GM19328 (cell line): ENCODE data around the gene ELFN1.

Experiments used
- ATAC-seq: cut with Tn5 transposase; IDR thresholded peaks from one replicate; pipeline ENCODE4 v1.9.1; 2021; ENCODE audit warnings: mild to moderate bottlenecking, moderate library complexity; ENCODE audit not compliant: unreplicated experiment

The ELFN1 gene

DNA sequence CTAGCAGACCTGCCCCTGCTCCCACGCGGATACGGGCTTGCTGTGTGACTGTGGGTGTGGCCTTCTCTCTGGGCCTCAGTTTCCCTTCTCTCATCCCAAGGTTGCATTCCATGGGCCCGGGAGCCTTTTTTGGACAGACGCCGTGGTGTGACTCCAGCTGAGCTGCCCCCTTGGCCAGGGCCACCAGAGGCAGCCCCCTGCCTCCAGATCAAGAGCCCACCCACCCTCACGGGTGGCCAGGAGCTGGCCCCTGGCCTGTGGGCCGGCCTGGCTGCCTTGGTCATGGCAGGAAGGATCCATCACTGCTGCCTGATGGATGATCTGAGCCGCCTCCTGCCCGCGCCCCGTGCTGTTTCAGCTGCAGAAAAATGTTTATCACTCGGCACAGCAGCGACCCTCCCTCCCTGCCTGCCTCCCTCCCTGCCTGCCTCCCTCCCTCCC, 27.8 kb upstream of the ELFN1 start:
- no peak for ATAC-seq

DNA sequence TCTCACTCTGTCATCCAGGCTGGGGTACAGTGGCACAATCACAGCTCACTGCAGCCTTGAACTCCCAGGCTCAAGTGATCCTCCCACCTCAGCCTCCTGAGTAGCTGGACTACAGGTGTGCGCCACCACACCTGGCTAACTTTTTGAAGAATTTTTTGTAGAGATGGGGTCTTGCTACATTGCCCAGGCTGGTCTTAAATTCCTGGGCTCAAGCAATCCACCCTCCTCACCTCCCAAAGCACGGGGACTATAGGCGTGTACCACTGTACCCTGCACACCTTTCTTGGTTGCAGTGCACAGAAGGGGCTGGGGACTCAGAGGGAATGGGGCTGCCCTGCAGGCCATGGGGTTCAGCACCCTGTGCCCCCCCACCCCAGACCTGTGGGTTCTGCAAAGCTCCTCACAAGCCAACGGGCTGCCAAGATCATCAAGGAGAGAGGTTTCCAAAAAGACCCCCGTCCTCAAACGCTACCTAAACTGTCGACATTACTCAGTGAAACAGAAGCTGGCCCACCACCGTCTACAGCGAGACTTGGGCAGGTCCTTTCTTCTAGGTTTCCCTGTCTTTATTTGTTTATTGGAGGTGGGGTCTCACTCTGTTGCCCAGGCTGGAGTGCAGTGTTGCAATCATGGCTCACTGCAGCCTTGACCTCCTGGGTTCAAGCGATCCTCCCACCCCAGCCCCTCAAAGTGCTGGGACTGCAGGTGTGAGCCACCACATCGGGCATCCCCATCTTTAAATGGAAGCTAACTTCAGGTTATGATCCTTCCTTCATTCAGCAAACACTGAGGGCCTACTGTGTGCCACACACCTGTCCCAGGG, 26.6 kb upstream of the ELFN1 start:
- ATAC-seq = no peak

DNA sequence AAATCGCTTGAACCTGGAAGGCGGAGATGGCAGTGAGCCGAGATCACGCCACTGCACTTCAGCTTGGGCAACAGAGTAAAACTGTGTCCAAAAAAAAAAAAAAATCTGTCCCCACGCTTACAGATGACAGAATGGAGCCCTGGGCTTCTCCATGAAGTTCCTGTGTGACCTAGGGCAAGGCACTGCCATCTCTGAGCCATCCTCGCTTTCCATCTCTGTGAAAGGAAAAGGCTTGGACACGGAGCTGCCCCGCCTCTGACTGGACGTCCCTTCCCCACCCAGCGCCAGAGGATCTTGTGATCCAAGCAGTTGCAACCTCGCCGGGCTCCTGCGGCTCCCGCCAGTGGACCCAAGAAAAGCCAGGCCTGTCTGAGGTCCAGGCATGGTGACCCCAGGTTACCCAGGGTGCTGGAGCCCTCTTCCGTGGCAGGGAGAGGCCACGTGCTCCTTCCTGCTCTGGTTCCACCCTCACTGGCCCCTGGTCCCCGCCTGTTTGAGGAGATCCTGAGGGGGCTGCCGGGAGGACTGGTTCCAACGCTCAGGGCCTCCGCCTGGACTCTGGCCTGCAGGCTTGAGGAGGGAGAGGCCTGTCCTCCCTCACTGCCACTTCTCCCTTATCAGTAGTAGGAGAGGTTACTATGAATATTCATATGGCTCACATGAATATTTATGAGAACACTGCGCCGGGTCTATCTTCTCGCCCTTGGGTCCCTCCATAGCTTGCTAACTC, 25.6 kb upstream of the ELFN1 start:
- no peak for ATAC-seq

DNA sequence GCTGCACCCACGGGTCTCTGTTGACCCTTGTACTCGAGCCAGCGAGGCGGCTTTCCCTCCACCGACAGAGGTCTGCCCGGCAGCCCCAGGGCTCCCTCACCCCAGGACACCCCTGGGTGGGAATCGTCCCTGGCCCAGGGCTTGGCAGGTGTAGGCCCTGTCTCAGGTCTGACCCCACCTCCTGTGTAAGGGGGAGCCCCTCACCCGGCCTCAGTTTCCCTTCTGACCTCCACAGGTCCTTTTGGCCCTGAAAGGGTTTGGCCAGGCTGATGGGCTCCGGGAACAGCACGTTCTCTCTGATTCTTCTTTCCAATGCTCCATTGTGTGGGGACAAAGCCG, 25.0 kb upstream of the ELFN1 start:
- no peak for ATAC-seq

DNA sequence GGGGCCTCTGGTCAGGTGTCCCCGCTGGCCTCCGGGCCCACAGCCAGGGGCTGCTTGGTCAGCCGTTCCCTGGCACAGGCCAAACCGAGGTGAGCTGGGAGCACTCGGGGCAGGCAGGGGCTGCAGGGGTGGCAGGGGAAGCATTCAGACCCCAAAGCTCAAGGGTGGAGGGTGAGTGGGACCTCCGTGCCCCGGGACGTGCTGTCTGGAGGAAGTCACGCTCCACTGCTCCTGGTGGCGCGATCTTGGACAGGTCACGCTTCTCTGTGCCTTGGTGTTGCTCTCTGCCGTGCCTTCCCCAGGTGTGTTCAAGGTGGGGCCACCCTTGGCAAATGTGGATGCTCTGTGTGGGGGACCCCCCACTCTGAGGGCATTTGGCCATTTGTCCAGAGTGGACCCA, 24.6 kb upstream of the ELFN1 start:
- ATAC-seq = no peak

DNA sequence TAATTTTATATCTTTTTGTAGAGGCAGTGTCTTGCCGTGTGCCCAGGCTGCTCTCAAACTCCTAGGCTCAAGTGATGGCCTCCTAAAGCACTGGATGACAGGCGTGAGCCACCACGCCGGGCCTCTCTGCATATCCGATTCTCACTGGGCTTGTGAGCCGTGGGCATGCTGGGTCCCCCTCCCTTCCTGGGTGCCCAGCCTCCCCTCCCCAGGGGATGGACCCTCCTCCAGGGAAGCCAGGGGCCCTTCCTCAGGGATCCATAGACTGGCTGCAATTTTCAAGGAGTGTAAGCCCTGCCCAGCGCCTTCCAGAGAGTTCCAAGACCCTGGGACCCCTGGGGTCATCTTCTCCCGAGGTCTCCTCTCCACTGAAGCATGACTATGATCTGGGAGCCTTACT, 23.7 kb upstream of the ELFN1 start:
- no peak for ATAC-seq

DNA sequence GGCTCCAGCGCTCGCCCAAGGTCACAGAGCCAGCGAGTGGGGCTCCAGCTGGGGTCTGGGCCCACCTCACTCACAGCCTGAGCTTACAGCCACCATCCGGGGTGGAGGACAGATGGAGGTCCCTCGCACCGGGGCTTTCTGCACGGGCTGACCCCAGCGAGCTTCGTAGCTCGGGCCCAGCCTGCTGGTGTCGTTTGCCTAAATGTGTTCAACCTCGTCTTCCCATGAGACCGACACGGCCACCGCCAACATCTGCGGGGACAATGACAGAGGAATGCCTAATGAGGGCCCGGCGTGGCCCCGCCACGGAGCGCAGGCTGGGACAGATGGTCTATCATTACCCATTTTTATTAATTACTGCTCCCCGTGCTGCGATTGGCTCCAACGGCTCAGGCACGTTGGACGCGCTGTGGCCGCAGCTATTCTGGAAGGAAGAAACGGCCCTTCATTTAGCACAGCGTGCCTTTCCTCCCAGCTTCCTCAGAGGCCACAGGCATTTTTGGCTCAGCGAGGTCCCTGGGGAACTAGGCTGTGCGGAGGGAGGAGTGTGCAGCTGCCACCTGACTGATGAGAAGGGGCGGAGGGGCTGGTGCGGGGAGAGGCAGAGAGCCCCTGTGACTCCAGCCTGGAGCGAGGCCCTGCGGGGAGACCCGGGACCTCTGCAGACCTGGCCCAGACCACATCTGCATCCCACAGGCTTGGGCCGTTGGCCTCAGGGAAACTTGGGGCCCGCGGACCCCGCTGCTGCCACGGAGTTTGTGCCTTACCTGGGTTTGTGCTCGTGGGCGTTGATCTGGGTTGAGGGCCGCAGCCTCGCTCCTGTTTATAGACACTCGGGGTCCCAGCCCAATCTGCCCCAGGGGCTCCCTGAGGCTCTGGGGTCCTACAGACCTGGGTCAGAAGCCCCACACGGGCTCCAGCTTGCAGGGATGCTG, 22.9 kb upstream of the ELFN1 start:
- no peak for ATAC-seq

DNA sequence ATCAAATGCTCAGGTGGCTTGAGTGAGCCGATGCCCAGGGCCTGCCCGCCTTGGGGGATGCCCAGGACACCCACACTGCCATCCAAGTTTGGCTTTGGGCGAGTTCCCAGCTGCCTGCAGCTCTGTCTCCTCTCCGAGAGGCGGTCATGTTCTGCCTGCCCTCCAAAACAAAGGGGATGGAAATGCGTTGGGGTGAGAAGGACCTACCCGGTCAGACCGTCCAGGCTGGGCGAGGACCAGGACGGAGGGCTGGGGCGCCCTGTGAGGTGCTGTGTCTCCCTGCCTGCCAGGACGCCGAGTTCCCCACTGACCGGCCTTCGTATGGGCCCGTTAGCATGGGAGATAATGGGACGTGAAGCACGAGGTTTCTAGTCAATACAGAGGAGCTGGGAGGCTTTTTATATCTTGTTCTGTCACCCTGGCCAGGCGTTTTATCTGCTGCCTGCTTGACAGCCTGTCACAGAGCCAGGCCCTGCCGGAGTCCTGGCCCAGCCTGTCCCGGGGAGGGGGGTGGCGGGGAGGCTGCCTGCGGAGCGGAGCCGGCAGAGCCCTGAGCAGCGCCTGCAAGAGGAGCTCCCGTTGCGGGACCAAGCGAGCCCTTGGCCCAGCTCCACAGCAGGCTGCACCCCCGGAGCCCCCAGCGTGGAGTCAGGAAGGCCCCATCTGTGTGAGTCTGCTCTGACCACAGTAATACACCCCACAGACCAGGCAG, 22.0 kb upstream of the ELFN1 start:
- no peak for ATAC-seq

DNA sequence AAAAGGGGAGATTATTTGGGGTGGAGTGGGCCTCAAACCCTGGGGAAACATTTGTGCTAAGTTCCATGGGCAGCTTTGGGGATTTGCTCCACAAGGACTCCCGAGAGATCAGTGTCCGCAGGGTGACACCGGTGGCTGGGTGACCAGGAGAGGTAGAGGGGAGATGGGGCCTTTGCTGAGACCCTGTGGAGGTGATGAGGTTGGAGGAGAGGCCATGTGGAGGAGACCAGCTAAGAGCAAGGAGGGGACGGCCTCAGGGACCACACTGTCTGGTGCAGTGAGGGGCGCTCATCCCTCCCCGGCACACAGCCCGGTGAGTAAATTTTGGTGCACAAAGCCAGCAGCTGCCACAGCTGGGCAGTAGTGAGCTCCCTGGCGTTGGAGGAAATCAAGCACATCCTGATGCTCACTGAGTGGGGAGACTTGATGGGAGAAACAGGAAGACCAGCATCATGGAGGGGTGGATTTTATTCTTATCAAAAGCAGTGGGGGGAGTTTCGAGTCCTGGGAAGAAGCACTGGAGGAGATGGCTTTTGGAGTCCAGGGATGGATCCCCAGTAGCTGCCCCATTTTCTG, 20.2 kb upstream of the ELFN1 start:
- ATAC-seq = no peak

DNA sequence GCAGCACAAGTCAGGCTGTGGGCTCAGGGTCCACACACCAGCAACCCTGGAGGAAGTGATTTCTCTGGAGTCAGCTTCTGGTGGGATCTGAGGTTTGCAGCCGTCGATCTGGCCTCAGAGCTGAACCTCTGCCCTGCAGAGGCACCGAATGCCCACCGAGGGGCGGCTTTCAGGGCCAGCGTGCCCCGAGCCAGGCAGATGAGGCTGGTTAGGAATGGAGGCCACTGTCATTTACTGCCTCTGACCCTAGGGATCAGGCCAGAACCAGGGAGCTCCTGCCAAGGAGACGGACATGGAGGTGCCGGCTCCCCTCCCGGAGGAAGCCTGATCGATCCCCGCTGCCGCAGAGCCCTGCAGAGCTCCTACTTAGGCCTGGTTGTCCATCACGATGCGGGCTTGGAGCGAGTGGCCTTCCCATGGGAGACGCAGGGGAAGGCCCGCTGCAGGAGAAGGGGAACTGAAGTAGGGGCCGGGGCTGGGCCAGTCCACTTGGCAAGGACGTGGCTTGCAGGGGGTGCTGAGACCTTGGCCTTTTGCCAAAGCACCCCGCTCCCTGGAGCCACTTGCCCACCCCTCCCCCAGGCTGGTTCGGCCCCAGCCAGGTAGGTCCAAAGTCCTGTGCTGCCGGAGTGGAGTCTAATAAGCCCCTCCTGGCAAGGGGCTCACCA, 19.6 kb upstream of the ELFN1 start:
- ATAC-seq = no peak

DNA sequence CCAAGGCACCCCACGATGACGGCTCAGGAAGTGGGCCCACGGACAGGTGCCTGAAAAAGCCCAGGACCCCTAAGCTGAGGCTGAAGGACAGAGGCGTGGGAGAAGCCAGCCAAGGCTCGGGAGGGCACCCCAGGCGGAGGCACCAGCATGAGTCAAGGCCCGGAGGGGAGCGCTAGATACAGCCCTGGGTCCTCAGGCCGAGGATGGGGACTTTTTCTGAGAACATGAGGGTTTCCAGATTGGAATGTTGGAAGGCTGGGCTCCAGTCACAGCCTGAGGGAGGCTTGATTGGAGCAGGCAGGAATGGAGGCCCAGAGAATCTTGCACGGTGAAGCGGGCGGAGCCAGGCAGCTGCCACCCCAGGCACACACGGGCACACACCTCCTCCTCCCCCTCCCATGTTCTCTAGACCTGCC, 19.0 kb upstream of the ELFN1 start:
- no peak for ATAC-seq

DNA sequence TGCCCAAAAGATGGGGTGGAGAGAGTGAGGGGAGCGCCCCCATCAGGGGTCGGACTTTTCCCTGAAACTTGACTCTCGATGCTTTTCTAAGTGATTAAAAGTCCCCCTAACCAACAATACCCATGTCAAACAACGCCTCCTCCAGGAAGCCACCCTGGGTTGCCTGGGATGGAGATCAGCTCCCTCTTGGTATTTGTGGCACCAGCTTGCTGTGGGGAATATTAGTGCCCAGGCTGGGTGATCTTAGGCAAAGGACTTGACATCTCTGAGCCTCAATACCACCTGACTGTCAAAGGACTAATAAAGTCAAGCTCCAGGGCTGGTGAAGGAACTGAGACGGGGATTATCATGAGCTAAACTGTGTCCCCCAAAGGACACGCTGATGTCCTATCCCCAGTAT, 18.2 kb upstream of the ELFN1 start:
- no peak for ATAC-seq

DNA sequence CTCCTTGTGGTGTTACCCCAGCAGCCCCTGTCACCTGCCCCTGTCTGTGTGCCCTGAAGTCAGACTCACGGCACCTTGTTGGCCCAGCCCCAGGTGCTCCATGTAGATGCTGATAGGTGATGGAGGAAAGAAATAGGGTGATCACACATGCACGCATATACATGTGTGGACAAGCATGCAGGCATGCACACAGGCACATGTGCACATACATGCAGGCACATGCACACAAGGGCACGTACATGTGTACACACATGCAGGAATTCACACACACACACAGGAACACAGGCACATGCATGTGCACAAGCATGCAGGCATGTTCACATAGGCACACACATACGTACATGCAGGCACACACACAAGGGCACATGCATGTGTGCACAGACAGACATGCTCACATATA, 16.6 kb upstream of the ELFN1 start:
- ATAC-seq = no peak

DNA sequence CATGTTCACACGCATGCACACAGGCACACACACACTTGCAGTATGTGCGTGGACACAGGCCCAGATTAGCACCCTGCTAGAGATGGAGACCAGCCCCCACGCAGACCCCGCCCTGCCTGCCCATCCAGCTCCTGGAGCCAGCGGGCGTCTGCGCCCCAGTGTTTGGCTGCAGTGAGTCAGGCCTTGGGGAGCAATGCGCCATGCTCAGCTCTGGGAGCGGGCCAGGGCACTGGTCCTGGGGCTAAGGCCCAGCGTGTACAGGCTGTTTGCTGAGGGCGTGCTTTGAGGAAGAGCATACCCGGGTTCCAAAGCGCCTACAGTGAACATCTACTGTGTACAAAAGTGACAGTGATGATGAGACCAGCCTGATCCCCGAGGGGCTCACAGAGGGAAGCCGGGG, 16.0 kb upstream of the ELFN1 start:
- ATAC-seq = no peak

DNA sequence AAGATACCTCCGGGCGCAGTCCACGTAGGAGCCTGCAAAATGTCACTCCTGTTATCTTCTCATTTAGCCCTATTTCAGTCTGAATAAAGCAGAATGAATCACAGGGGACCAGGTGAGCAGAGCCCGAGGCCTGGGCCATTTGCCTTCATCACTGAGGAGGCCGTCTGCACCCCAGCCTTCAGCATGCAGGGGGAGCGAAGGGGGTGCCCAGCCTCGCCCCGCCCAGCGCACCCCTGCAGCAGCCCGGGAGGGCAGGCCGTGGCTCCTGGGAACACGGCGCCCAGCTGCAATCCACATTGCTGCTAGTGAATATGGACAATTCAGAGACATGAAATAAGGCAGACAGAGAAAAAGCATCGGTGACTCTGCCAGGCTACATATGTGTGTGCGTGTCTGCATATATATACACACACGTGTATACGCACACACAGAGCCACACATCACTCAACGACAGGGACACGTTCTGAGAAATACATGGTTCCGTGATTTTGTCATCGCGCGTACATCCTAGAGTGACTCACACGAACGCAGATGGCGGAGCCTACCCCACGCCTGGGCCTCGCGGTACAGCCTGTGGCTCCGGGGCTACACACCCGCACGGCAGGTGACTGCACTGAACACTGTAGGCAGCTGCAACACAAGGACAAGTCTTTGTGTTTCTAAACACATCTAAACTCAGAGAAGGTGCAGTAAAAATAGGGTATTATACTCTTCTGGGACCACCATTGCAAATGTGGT, 15.2 kb upstream of the ELFN1 start:
- no peak for ATAC-seq

DNA sequence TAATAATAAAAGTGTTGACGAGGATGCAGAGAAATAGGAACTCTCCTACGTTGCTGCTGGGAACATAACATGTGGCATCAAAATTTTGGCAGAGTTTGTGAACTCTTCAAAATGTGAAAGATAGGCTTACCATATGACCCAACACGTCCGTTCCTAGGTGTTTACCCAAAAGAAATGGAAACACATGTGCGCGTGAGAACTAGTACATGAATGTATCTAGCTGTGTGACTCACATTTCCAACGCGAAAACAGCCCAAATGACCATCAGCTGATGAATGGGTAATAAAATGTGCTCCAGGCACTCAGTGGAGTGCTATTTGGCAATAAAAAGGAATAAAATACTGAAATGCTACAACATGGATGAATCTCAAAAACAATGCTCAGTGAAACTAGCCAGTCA, 10.4 kb upstream of the ELFN1 start:
- ATAC-seq = no peak

DNA sequence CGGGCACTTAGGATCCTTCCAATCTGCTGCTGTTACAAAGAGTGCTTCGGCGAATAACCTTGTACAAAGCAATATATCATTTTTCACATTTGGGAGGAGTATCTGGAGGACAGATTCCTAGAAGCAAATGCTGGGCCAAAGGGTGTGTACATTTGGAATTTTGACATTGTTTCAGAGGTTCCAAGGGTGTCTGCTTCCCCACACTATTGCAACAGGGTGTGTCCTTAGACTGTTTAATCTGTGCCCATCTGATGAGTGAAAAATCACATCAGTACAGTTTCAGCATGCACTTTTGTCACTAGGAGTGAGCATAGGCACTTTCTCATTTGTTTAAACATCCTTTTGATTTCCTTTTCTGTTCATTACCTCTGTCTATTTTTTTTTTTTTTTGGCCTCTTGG, 8.6 kb upstream of the ELFN1 start:
- no peak for ATAC-seq

DNA sequence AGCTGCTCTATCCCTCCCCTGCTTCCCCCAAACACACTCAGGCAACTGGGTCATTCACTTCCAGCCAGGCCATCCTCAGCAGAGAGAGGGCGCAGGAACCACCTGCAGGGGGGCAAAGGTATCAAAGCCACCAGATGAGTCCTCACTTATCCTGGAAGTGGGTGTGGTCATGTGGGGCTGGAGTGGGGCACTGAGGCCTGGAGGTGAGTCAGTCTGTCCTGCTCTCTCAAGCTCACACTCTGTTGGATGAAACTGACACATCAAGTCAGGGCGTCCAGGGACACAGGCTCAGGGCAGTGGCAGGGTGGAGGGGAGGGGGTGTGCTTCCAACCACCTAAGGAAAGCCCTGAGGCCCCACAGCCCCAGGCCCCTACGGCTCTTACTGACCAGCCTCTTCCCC, 8.0 kb upstream of the ELFN1 start:
- no peak for ATAC-seq

DNA sequence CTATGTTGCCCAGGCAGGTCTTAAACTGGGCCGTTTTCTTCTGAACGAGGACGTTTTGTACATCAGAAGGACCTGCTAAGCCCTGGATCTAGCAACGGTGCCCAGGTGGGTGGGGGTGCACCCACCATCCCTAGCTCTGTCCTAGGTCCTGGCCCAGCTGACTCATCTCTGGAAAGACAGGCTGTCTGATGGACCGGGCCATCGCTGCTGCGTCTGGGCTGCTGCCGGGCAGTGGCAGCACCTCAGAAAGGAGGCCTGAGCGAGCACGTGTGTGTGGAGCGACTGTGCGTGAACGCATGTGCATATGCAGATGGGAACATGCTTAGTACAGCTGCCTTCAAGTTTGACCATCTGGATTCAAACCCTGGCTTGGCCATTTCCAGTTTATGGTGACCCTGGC, 7.3 kb upstream of the ELFN1 start:
- no peak for ATAC-seq
